Body of pancreas (tissue), 4 donors: ENCODE results near the gene CHD6.

ENCODE experiments used
- POLR2A ChIP-seq, 3 donors: fragments of 450-650 bp; IDR thresholded peaks; one replicate each; pipeline ENCODE4 v1.6.1; 2016; ENCODE audit warnings: antibody characterized with exemption in 3 of 3, mild to moderate bottlenecking in 2 of 3
- TF ChIP-seq, protein P1 (sequence below), 7 experiments: fragments of 450-650 bp in 4 of 7; fragments of 200-600 bp in 3 of 7; sonication (generic) in 3 of 7; IDR thresholded peaks; one replicate each; pipeline ENCODE4 v1.5.1; 2016 to 2019; ENCODE audit warnings: antibody characterized with exemption in 7 of 7

DNA sequence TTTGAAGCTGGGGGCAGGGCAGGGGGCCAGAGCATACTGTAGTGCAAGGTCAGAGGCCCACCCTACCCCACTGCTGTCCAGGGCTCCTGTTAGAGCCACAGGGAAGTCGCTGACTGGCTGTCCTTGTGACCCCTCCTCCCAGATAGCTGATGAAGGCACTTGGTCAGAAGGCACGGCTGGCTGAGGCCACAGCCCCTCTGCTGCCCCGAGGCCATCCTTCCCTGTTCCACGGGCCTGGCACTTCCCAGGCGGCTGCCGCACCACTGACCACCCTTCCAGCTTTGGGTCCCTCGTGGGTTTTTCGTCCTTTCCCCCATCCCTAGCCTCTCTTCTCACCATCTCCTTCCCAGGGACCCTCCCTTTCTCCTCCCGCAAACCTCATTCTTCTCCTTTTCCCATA, 242.3 kb downstream of the CHD6 start:
- TF ChIP-seq, protein P1, sequence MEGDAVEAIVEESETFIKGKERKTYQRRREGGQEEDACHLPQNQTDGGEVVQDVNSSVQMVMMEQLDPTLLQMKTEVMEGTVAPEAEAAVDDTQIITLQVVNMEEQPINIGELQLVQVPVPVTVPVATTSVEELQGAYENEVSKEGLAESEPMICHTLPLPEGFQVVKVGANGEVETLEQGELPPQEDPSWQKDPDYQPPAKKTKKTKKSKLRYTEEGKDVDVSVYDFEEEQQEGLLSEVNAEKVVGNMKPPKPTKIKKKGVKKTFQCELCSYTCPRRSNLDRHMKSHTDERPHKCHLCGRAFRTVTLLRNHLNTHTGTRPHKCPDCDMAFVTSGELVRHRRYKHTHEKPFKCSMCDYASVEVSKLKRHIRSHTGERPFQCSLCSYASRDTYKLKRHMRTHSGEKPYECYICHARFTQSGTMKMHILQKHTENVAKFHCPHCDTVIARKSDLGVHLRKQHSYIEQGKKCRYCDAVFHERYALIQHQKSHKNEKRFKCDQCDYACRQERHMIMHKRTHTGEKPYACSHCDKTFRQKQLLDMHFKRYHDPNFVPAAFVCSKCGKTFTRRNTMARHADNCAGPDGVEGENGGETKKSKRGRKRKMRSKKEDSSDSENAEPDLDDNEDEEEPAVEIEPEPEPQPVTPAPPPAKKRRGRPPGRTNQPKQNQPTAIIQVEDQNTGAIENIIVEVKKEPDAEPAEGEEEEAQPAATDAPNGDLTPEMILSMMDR (IDR thresholded peaks at IDR 0.05): no peak
- no peak for TF ChIP-seq POLR2A (IDR thresholded peaks at IDR 0.05)
